ENCODE data around the gene USP38. TPM values are rescaled to one million over a fixed set of nuclear protein-coding genes. Genes with fewer than 3 reads are reported as not detected.
A peak's percentile ranks its signal among the peaks of the same experiment; 100 is the strongest.
"Not testable (repeated sequence)": the region's sequence is repeated elsewhere in the genome, so short reads cannot be mapped to it uniquely, and the experiment has no call there.

The USP38 gene
- total RNA-seq, 3 donors from 2014 or later: 38.4 to 50.6 (median 43.8) TPM

- TF ChIP-seq CTCF (IDR thresholded peaks at IDR 0.05): no peak
- Histone ChIP-seq H3K4me3 (no peak overlapping the region), H3K4me1 (ENCODE audit: low read depth) (no peaks in the 10 kb centered on the region), H3K9me3 (peaks cover 4% of the 10 kb centered on the region), H3K36me3 (ENCODE audit: low read depth) (no peaks in the 10 kb centered on the region)
- ATAC-seq: no peak
- DNase-seq: no peak
- intact Hi-C loops (cut with DNase I, micrococcal nuclease): no loop called here
Observed at GRCh38 chr4:143163614-143164013, 21.1 kb upstream of the USP38 start.

- intact Hi-C loops (cut with DNase I, micrococcal nuclease); H3K9me3 ChIP-seq; H3K36me3 ChIP-seq (ENCODE audit: low read depth); H3K4me3 ChIP-seq; ATAC-seq; H3K4me1 ChIP-seq (ENCODE audit: low read depth): not testable (repeated sequence)
- DNase-seq: peak in 1 of 3 donors; percentile 29
Observed at GRCh38 chr4:143166722-143167121, 18.0 kb upstream of the USP38 start.

- Histone ChIP-seq H3K9me3 (peaks cover 12% of the 10 kb centered on the region), H3K4me3 (no peak overlapping the region), H3K36me3 (ENCODE audit: low read depth) (no peaks in the 10 kb centered on the region), H3K4me1 (ENCODE audit: low read depth) (peaks cover 2% of the 10 kb centered on the region)
- DNase-seq (peak in 1 of 3 donors; percentile 45), ATAC-seq (peak; percentile 36)
- TF ChIP-seq CTCF (IDR thresholded peaks at IDR 0.05): no peak
- intact Hi-C loops (cut with DNase I, micrococcal nuclease): no loop called here
Observed at GRCh38 chr4:143178923-143179322, 5.8 kb upstream of the USP38 start.

GRCh38 chr4:143183513-143184216, 1.1 kb upstream of the USP38 start:
- DNase-seq: no peak
- no peaks in the 10 kb centered on the region for H3K36me3 ChIP-seq (ENCODE audit: low read depth)
- TF ChIP-seq CTCF (IDR thresholded peaks at IDR 0.05): no peak

GRCh38 chr4:143184217-143184502, 557 bp upstream of the USP38 start:
- ATAC-seq: peak; percentile 16
- TF ChIP-seq CTCF (IDR thresholded peaks at IDR 0.05): no peak
- DNase-seq: no peak
- Histone ChIP-seq H3K4me3 (peak overlapping the region; percentile 74), H3K9me3 (no peaks in the 10 kb centered on the region), H3K4me1 (ENCODE audit: low read depth) (peaks cover 21% of the 10 kb centered on the region), H3K36me3 (ENCODE audit: low read depth) (no peaks in the 10 kb centered on the region)
- intact Hi-C loops (cut with DNase I, micrococcal nuclease): no loop called here

More at GRCh38 chr4:143183513-143184216, 1.1 kb upstream of the USP38 start:
- Histone ChIP-seq H3K9me3 (no peaks in the 10 kb centered on the region), H3K4me3 (peak overlapping the region; percentile 74), H3K4me1 (ENCODE audit: low read depth) (peaks cover 16% of the 10 kb centered on the region)
- intact Hi-C loops (cut with DNase I, micrococcal nuclease): no loop called here
- no peak for ATAC-seq

GRCh38 chr4:143185253-143186107, 763 bp downstream of the USP38 start:
- no peak for TF ChIP-seq CTCF (IDR thresholded peaks at IDR 0.05)
- Histone ChIP-seq H3K4me3 (peak overlapping the region; percentile 74), H3K9me3 (no peaks in the 10 kb centered on the region), H3K36me3 (ENCODE audit: low read depth) (no peaks in the 10 kb centered on the region), H3K4me1 (ENCODE audit: low read depth) (peaks cover 24% of the 10 kb centered on the region)
- ATAC-seq: peak; percentile 43
- intact Hi-C loops (cut with DNase I, micrococcal nuclease): no loop called here
- peak in 2 of 3 donors; percentile 33 to 42 for DNase-seq
